ENCODE data around the gene DDR1.

DNA sequence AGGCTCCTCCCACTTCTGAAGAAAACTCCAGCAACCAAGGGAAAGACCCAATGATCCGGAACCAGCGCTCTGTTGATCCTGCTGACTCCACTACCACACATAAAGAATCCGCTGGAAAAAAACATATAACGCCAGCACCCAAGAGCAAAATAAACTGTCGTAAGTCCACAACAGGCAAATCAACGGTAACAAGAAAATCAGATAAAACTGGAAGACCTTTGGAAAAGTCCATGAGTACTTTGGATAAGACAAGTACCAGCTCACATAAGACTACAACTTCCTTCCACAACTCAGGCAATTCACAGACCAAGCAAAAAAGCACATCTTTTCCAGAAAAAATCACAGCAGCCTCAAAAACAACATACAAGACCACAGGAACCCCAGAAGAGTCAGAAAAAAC lies 64.5 kb downstream of the DDR1 start:
- TF ChIP-seq, protein P1, sequence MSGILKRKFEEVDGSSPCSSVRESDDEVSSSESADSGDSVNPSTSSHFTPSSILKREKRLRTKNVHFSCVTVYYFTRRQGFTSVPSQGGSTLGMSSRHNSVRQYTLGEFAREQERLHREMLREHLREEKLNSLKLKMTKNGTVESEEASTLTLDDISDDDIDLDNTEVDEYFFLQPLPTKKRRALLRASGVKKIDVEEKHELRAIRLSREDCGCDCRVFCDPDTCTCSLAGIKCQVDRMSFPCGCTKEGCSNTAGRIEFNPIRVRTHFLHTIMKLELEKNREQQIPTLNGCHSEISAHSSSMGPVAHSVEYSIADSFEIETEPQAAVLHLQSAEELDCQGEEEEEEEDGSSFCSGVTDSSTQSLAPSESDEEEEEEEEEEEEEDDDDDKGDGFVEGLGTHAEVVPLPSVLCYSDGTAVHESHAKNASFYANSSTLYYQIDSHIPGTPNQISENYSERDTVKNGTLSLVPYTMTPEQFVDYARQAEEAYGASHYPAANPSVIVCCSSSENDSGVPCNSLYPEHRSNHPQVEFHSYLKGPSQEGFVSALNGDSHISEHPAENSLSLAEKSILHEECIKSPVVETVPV (CRISPR knock-in tag; IDR thresholded peaks at IDR 0.05) = no peak
- no peak for TF ChIP-seq TOX (CRISPR knock-in tag; IDR thresholded peaks at IDR 0.05; ENCODE audit: borderline replicate concordance)
- TF ChIP-seq, protein P2, sequence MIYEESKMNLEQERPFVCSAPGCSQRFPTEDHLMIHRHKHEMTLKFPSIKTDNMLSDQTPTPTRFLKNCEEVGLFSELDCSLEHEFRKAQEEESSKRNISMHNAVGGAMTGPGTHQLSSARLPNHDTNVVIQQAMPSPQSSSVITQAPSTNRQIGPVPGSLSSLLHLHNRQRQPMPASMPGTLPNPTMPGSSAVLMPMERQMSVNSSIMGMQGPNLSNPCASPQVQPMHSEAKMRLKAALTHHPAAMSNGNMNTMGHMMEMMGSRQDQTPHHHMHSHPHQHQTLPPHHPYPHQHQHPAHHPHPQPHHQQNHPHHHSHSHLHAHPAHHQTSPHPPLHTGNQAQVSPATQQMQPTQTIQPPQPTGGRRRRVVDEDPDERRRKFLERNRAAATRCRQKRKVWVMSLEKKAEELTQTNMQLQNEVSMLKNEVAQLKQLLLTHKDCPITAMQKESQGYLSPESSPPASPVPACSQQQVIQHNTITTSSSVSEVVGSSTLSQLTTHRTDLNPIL (CRISPR knock-in tag; IDR thresholded peaks at IDR 0.05; ENCODE audit: low read depth) = no peak
- TF ChIP-seq, protein P3, sequence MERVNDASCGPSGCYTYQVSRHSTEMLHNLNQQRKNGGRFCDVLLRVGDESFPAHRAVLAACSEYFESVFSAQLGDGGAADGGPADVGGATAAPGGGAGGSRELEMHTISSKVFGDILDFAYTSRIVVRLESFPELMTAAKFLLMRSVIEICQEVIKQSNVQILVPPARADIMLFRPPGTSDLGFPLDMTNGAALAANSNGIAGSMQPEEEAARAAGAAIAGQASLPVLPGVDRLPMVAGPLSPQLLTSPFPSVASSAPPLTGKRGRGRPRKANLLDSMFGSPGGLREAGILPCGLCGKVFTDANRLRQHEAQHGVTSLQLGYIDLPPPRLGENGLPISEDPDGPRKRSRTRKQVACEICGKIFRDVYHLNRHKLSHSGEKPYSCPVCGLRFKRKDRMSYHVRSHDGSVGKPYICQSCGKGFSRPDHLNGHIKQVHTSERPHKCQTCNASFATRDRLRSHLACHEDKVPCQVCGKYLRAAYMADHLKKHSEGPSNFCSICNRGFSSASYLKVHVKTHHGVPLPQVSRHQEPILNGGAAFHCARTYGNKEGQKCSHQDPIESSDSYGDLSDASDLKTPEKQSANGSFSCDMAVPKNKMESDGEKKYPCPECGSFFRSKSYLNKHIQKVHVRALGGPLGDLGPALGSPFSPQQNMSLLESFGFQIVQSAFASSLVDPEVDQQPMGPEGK (CRISPR knock-in tag; IDR thresholded peaks at IDR 0.05; ENCODE audit: borderline replicate concordance) = no peak
- TF ChIP-seq OSR1 (CRISPR knock-in tag; IDR thresholded peaks at IDR 0.05) = no peak
- no peak for TF ChIP-seq ESRRG (CRISPR knock-in tag; IDR thresholded peaks at IDR 0.05)
- no peak for TF ChIP-seq ZNF565 (CRISPR knock-in tag; conservative IDR thresholded peaks at IDR 0.05; ENCODE audit: low read depth)
- TF ChIP-seq ZNF8 (CRISPR knock-in tag; IDR thresholded peaks at IDR 0.05) = no peak
- no peak for TF ChIP-seq ZFP30 (CRISPR knock-in tag; IDR thresholded peaks at IDR 0.05)
